ENCODE results near the gene BRD1. TPM values are rescaled to one million over a fixed set of nuclear protein-coding genes. Genes with fewer than 3 reads are reported as not detected.

The BRD1 gene
- total and polyA plus RNA-seq, 4 donors, result 7.6 to 32.2 (median 24.2) TPM

DNA sequence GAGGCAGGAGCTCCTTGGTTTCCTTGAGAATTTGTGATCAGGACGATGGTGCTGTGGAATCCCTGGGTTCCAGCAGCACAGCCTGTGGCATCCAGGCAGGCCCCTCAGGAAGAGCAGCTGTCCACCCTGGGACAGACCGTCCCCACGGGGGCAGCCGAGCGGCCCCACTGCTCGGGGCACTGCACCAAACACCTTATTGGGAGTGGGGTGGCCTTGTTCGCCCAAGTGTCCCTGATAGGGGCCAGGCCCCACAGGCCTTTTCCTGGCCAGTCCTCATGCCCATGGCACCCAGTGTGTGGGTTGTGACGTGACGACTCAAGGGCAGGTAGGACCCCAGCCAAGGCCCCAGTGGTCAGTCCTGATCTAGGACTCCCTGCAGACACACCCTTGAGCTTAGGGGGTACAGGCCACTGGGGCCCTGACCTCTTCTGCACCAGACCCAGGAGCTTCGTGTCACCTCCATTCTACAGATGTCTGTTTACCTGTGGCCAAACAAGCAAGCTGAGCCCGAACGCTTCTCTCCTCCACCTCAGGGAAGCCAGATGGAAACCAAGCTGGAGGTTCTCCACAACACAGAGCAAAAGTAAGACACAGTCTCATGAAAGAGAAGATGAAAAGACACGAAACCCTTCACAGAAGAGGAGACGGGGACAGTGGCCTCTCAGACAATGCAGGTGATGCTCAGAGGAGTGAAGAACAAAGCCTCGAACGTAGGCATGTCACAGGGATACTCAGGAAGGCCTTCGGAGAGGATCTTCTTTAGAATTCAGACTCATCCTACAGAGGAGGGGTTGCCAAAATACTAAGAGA is 1.6 kb upstream of the BRD1 start:
- 97% methylated on average over 17 of the region's 17 CpGs for WGBS, 2 donors
- H3K4me3 ChIP-seq (ENCODE audit: low read length in 2 of 2), result no peak overlapping the region
- peaks cover 2% of the 10 kb centered on the region for H3K9me3 ChIP-seq (ENCODE audit: control insufficient read depth, low read length)
- no peak overlapping the region for H3K27ac ChIP-seq (ENCODE audit: low read depth in 1 of 2, low read length in 2 of 2)
- H3K36me3 ChIP-seq (ENCODE audit: control insufficient read depth in 1 of 2, insufficient read depth in 2 of 2, low read length in 1 of 2), result no peaks in the 10 kb centered on the region
- intact Hi-C loops (cut with DNase I), result no loop called here
- peaks cover 0 to 3% of the 10 kb centered on the region in 2 donors for H3K4me1 ChIP-seq (ENCODE audit: control insufficient read depth in 1 of 2, insufficient read depth in 2 of 2, low read length in 2 of 2)
- DNase-seq (no peak), ATAC-seq (ENCODE audit: low FRiP score) (no peak)
- H3K27me3 ChIP-seq (ENCODE audit: control insufficient read depth in 1 of 2, insufficient read depth in 2 of 2, low read length in 1 of 2), result no peaks in the 10 kb centered on the region

DNA sequence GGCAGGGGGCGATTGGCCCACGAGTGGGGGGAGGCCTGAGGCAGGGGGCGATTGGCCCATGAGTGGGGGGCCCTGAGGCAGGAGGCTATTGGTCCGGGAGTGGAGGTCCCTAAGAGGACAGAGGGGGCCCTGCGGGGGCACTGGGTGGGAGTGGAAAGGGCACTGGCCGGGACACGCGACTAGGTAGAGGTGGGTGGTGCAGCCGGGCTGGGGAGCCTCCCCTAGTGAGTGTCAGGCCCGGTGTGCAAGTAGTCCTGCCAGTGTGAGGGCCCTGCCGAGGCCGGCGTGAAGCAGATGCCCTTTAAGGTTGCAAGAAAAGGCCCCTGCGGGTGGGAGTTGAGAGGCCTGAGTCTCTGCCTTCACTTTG is 909 bp upstream of the BRD1 start:
- intact Hi-C loops (cut with DNase I), result no loop called here
- DNase-seq, result no peak

DNA sequence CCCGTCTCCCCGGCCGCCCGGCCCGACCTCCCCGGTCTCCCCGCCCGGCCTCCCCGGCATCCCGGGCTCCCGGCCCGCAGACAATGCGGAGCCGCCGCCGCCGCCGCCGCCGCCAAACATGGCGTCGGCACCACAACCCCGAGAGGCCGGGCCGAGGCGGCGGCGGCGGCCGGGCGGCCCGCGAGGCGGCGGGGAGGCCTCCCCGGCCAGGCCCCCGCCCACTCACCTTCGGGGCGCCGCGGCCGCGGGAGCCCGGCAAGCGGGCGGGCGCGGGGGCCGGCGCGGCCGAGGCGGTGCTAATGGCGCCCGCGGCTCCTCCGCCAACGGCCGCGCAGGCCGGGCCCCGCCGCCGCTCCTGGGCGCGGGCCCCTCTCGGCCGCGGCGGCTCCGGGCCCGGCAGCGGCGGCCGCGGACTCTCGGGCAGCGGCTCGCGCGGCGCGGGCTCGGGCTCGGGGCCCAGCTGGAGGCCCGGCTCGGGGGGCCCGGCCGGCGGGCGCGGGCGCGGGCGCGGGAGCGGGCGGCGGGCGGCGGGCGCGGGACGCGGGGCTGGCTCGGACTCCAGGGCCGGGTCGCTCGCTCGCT is 311 bp downstream of the BRD1 start:
- H3K4me3 ChIP-seq (ENCODE audit: low read length in 2 of 2), result peak overlapping the region; percentile 84 to 94
- peaks cover 0 to 3% of the 10 kb centered on the region in 2 donors for H3K4me1 ChIP-seq (ENCODE audit: control insufficient read depth in 1 of 2, insufficient read depth in 2 of 2, low read length in 2 of 2)
- H3K27ac ChIP-seq (ENCODE audit: low read depth in 1 of 2, low read length in 2 of 2), result peak overlapping the region; percentile 77 to 91
- peaks cover 0 to 4% of the 10 kb centered on the region in 2 donors for H3K36me3 ChIP-seq (ENCODE audit: control insufficient read depth in 1 of 2, insufficient read depth in 2 of 2, low read length in 1 of 2)
- intact Hi-C loops (cut with DNase I), result no loop called here
- 0 to 1% methylated on average over 58 to 110 of the region's 110 CpGs for WGBS, 2 donors
- DNase-seq (no peak), ATAC-seq (ENCODE audit: low FRiP score) (no peak)
- H3K9me3 ChIP-seq (ENCODE audit: control insufficient read depth, low read length), result peaks cover 2% of the 10 kb centered on the region
- H3K27me3 ChIP-seq (ENCODE audit: control insufficient read depth in 1 of 2, insufficient read depth in 2 of 2, low read length in 1 of 2), result no peaks in the 10 kb centered on the region

More for the DNA sequence above, 909 bp upstream of the BRD1 start:
- no peaks in the 10 kb centered on the region for H3K36me3 ChIP-seq (ENCODE audit: control insufficient read depth in 1 of 2, insufficient read depth in 2 of 2, low read length in 1 of 2)
- no peak overlapping the region for H3K4me3 ChIP-seq (ENCODE audit: low read length in 2 of 2)
- peaks cover 0 to 3% of the 10 kb centered on the region in 2 donors for H3K4me1 ChIP-seq (ENCODE audit: control insufficient read depth in 1 of 2, insufficient read depth in 2 of 2, low read length in 2 of 2)
- H3K27ac ChIP-seq (ENCODE audit: low read depth in 1 of 2, low read length in 2 of 2), result no peak overlapping the region
- 95 to 97% methylated on average over 11 to 14 of the region's 14 CpGs for WGBS, 2 donors
- ATAC-seq (ENCODE audit: low FRiP score), result no peak
- H3K9me3 ChIP-seq (ENCODE audit: control insufficient read depth, low read length), result peaks cover 2% of the 10 kb centered on the region
- no peaks in the 10 kb centered on the region for H3K27me3 ChIP-seq (ENCODE audit: control insufficient read depth in 1 of 2, insufficient read depth in 2 of 2, low read length in 1 of 2)

DNA sequence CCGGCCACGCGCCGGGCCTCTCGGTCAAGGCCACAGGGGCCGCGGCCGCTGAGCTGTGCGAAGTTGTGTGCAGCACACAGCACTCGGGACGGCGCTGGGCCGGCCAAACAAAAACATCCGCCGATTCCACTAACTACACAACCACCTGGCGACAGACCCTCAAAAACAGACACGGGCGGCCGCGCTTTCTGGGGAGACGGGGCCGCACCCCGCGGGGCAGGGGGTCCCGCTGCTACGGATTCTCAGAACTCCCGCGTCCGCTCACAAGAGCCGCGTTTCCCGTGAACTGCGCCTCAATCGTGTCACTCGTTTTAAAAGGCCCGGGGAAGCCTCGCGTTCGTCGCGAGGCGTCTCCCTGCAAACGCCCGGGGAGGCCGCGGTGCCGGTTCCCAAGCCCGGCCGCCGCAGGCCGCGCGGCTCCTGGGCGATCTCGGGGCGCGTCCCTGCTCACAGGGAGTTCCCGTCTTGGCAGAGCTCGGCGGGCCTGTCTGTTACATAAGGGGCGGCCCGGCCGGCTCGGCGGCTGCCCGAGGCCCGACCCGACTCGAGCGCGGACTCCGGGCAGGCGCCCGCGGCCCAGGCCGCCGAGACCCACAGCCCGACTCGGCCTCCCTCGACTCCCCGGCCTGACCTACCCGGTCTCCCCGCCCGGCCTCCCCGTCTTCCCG is 936 bp downstream of the BRD1 start:
- peak overlapping the region; percentile 84 to 94 for H3K4me3 ChIP-seq (ENCODE audit: low read length in 2 of 2)
- peak overlapping the region in 1 of 2 donors; percentile 77 for H3K27ac ChIP-seq (ENCODE audit: low read depth in 1 of 2, low read length in 2 of 2)
- H3K9me3 ChIP-seq (ENCODE audit: control insufficient read depth, low read length), result peaks cover 2% of the 10 kb centered on the region
- intact Hi-C loops (cut with DNase I), result no loop called here
- no peaks in the 10 kb centered on the region for H3K27me3 ChIP-seq (ENCODE audit: control insufficient read depth in 1 of 2, insufficient read depth in 2 of 2, low read length in 1 of 2)
- H3K4me1 ChIP-seq (ENCODE audit: control insufficient read depth in 1 of 2, insufficient read depth in 2 of 2, low read length in 2 of 2), result peaks cover 0 to 3% of the 10 kb centered on the region in 2 donors
- 1% methylated on average over 79 to 86 of the region's 86 CpGs for WGBS, 2 donors
- peaks cover 0 to 4% of the 10 kb centered on the region in 2 donors for H3K36me3 ChIP-seq (ENCODE audit: control insufficient read depth in 1 of 2, insufficient read depth in 2 of 2, low read length in 1 of 2)
- ATAC-seq (ENCODE audit: low FRiP score) (peak; percentile 77), DNase-seq (peak; percentile 73 to 84)

DNA sequence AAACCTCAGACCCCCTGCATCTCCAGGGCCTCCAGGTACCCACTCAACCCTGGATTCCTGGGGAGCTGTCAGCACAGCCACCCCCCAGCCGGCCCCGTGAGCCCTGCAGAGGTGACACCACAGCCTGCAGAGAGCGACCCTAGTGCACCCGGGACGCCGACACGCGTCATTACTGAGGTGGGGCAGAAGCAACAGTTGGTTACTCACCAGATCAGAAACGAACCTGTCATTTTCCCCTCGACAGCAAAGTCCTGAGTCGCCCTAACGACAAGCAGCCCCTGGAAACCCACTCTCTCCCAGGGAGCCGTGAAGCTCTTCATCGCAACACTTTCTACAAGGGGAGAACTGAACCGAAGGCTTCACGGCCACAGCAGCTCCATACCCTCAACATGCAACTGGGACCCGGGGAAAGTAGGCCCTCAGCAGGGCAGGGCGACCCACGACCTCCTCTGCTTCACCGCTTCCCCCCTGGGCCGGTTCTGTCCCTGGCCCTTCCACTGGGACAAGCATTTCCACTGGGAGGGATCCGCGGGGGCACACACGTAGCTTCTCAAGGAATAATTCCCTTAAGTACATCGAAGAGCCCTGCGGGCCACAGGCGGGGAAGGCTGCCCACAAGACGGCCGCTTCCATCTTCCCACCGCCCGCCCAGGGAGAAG is 1.6 kb downstream of the BRD1 start:
- Histone ChIP-seq H3K4me3 (ENCODE audit: low read length in 2 of 2) (peak overlapping the region; percentile 84 to 94), H3K4me1 (ENCODE audit: control insufficient read depth in 1 of 2, insufficient read depth in 2 of 2, low read length in 2 of 2) (peaks cover 0 to 3% of the 10 kb centered on the region in 2 donors), H3K27ac (ENCODE audit: low read depth in 1 of 2, low read length in 2 of 2) (no peak overlapping the region), H3K9me3 (ENCODE audit: control insufficient read depth, low read length) (no peaks in the 10 kb centered on the region), H3K27me3 (ENCODE audit: control insufficient read depth in 1 of 2, insufficient read depth in 2 of 2, low read length in 1 of 2) (no peaks in the 10 kb centered on the region), H3K36me3 (ENCODE audit: control insufficient read depth in 1 of 2, insufficient read depth in 2 of 2, low read length in 1 of 2) (peaks cover 0 to 4% of the 10 kb centered on the region in 2 donors)
- ATAC-seq (ENCODE audit: low FRiP score) (no peak), DNase-seq (no peak)
- 37 to 38% methylated on average over 31 of the region's 31 CpGs for WGBS, 2 donors
- intact Hi-C loops (cut with DNase I), result no loop called here

DNA sequence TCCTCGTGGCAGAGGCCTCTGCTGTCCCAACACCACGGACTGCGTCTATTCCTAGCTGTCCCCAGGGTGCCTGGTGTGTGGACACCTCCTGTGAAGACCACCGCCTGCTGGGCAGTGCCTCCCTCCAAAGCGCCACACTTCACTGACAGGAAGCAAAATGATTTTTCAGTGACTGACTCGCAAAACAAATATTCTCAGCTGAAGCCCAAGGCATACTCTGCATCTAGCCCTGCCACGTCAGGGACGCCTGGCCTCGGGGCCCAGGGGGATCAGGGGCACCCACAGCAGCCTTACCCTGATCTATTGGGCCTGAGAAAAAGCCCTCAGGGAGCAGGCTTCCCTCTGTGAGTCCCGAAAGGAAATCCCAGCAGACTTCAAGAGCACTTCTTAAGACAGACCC is 2.2 kb downstream of the BRD1 start:
- no peaks in the 10 kb centered on the region for H3K27me3 ChIP-seq (ENCODE audit: control insufficient read depth in 1 of 2, insufficient read depth in 2 of 2, low read length in 1 of 2)
- no peak overlapping the region for H3K4me3 ChIP-seq (ENCODE audit: low read length in 2 of 2)
- ATAC-seq (ENCODE audit: low FRiP score) (no peak), DNase-seq (no peak)
- intact Hi-C loops (cut with DNase I), result no loop called here
- no peak overlapping the region for H3K27ac ChIP-seq (ENCODE audit: low read depth in 1 of 2, low read length in 2 of 2)
- H3K9me3 ChIP-seq (ENCODE audit: control insufficient read depth, low read length), result no peaks in the 10 kb centered on the region
- 58% methylated on average over 10 of the region's 10 CpGs for WGBS, 2 donors
- peaks cover 3 to 6% of the 10 kb centered on the region in 2 donors for H3K36me3 ChIP-seq (ENCODE audit: control insufficient read depth in 1 of 2, insufficient read depth in 2 of 2, low read length in 1 of 2)
- H3K4me1 ChIP-seq (ENCODE audit: control insufficient read depth in 1 of 2, insufficient read depth in 2 of 2, low read length in 2 of 2), result peaks cover 0 to 3% of the 10 kb centered on the region in 2 donors

DNA sequence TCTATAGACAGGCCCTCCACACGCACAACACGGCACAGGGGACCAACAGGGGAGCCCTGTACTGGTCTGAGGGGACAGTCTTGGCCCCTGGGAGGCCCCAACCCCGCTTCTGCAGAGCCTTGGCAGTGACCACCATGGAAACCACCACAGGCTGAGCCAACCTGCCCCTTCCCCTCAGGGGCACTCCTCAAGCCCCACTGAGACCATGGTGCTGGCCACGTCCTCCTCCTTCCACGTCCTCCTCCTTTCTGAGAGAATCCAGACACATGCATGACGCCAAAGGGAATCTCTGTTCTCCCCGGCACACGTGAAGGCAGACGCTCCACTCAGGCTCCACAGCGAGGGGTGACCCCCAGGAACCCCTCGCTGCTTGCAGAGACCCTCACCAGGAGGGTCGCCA is 2.7 kb downstream of the BRD1 start:
- 89 to 91% methylated on average over 12 of the region's 12 CpGs for WGBS, 2 donors
- H3K9me3 ChIP-seq (ENCODE audit: control insufficient read depth, low read length), result no peaks in the 10 kb centered on the region
- peaks cover 3 to 6% of the 10 kb centered on the region in 2 donors for H3K36me3 ChIP-seq (ENCODE audit: control insufficient read depth in 1 of 2, insufficient read depth in 2 of 2, low read length in 1 of 2)
- no peaks in the 10 kb centered on the region for H3K27me3 ChIP-seq (ENCODE audit: control insufficient read depth in 1 of 2, insufficient read depth in 2 of 2, low read length in 1 of 2)
- H3K4me3 ChIP-seq (ENCODE audit: low read length in 2 of 2), result no peak overlapping the region
- no peak overlapping the region for H3K27ac ChIP-seq (ENCODE audit: low read depth in 1 of 2, low read length in 2 of 2)
- DNase-seq (no peak), ATAC-seq (ENCODE audit: low FRiP score) (no peak)
- H3K4me1 ChIP-seq (ENCODE audit: control insufficient read depth in 1 of 2, insufficient read depth in 2 of 2, low read length in 2 of 2), result peaks cover 0 to 3% of the 10 kb centered on the region in 2 donors
- intact Hi-C loops (cut with DNase I), result no loop called here

DNA sequence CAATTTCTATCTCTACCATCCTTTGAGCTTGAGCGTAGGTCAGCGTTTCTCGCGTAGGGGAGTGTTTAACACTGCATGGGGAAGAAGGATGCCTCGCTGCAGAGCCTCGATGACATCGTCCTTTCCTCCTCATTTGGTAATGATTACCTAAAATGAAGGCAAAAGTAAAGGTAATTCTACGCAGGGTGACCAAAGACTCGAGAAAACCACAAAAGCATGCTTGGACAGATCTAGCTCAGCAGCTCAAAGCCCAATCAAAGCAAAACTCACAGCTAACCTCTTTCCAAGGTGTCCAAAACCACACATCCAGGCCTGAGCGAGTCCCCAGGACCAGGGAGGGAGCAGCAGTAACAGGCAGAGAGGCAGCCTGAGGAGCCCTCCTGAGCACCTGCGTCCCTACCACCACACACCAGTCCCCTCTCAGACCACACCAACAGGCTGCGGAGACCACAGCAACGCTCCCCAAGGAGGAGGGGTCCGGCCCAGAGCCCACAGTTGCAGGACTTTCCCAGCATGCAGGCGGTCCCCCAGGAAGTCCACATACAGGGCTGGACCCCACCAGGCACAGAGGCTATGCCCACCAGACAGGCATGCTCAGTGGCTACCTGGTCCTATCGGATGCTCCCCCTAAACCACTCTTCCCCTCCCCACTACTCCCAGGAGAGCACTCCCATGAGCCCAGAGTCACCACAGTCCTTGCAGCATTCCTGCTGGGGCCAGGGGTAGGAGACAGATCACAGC is 3.3 kb downstream of the BRD1 start:
- peaks cover 0 to 3% of the 10 kb centered on the region in 2 donors for H3K4me1 ChIP-seq (ENCODE audit: control insufficient read depth in 1 of 2, insufficient read depth in 2 of 2, low read length in 2 of 2)
- no peak for DNase-seq
- no peak for ATAC-seq (ENCODE audit: low FRiP score)
- WGBS, 2 donors, result 92 to 94% methylated on average over 15 to 16 of the region's 16 CpGs
- no peak overlapping the region for H3K27ac ChIP-seq (ENCODE audit: low read depth in 1 of 2, low read length in 2 of 2)
- H3K27me3 ChIP-seq (ENCODE audit: control insufficient read depth in 1 of 2, insufficient read depth in 2 of 2, low read length in 1 of 2), result no peaks in the 10 kb centered on the region
- no peak overlapping the region for H3K4me3 ChIP-seq (ENCODE audit: low read length in 2 of 2)
- no peaks in the 10 kb centered on the region for H3K9me3 ChIP-seq (ENCODE audit: control insufficient read depth, low read length)
- intact Hi-C loops (cut with DNase I), result no loop called here
- H3K36me3 ChIP-seq (ENCODE audit: control insufficient read depth in 1 of 2, insufficient read depth in 2 of 2, low read length in 1 of 2), result peaks cover 3 to 6% of the 10 kb centered on the region in 2 donors

Data from aorta (tissue), 5 donors.